Hematopoietic multipotent progenitor cell treated with erythropoietin and hydrocortisone succinate and interleukin-3 and kit ligand, for 8 days (in vitro differentiated cells): ENCODE data around the gene TMEM144.

ENCODE experiments used
- DNase-seq: peaks from one replicate; pipeline ENCODE4 v3.0.0-alpha.2; 2015

The TMEM144 gene

GRCh38 chr4:158302076-158302866 is 92.0 kb downstream of the TMEM144 start:
- no peak for DNase-seq

- DNase-seq, result no peak
These were observed 94.4 kb downstream of the TMEM144 start for GRCh38 chr4:158304694-158305093.
